T47D (cell line): ENCODE measurements around the gene PLCE1.

Experiments used
- DNase-seq, 2 experiments: peaks; one replicate each; pipeline versions ENCODE4 v3.0.0 to v3.0.0-alpha.2; 2011 to 2012; ENCODE audit warnings: low read depth in 1 of 2, low spot score in 1 of 2
- JUND ChIP-seq: IDR thresholded peaks from 2 replicates; pipeline ENCODE4 v1.6.1; 2012; ENCODE audit warnings: low read depth
- in situ Hi-C: cut with HindIII; loops from 2 replicates; pipeline ENCODE4 v1.10.0; 2016; ENCODE audit warnings: low sequenced_read_pairs, low pct_unique_long_range_greater_than_20kb

The PLCE1 gene

DNA sequence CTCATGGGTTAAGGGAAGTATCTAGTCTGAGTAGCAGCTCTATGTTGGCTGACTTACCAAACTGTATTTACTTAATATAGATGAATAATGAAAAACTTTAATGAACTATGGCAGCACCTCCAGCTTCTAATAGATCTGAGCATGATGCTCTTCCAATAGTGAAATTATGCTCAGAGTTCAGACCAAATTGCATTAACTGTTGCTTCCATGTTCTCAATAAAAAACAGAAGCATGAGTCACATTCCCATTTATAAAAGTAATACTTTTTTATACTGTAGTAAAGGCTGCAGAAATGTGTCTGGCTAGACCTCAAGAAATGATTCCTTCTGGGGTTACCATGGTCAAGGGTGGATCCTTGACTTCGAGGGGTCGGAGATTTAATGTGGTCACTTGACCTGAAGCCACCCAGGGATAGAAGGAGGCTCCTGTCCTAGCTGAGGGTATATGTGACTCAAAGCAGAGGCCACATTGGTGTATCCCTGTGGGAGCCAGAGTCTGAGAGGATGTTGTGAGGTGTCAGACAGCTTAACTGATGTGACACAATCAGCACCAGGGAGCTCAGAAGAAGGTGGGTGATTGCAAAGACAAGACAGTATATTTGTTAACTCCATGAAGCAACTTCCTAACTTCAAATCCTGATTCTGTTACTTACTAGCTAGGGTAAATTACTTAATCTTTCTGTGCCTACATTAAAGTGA is 19.8 kb upstream of the PLCE1 start:
- DNase-seq: no peak
- in situ Hi-C loops: no loop called here
- TF ChIP-seq JUND: no peak

DNA sequence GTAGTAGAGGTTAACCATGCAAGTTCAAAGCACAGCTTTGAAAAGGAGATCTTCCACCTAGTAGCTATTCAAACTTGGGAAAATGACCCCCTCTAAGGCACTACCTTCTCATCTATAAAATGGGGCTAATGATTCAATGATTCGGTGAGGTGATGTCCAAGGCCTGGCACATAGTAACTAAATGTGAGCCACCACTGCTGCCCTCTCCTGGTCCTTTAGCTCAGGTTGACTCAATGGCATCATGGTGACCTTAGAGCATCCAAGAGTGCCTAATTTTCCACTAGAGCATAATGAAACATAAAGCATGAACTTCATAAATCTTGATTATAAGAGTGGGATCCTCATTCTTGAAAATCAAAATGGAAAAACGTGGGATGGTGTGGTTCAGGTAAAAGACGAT is 16.3 kb upstream of the PLCE1 start:
- no peak for DNase-seq
- in situ Hi-C loops: no loop called here
- TF ChIP-seq JUND: no peak

GRCh38 chr10:93980486-93980885 is 13.2 kb upstream of the PLCE1 start:
- TF ChIP-seq JUND: no peak
- no peak for DNase-seq
- in situ Hi-C loops: no loop called here

DNA sequence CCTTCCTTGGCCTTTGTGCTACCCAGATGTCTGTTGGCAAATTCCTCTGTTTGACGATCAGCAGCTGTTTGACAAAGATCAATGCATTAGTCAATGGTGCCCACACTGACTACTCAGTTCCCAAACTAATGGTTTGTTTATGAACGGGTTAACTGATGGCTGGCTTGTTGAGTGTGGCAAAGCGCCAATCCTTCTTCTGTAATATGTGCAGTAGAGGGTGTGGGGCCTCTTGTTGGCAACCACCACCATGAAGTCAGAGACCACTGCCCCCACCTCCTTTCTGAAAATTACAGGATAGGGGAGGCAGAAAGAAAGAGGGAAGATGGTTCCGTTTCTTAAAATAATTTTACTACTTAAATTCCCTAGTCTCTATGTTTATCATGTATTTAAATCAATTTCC is 2.6 kb upstream of the PLCE1 start:
- no peak for DNase-seq
- in situ Hi-C loops: no loop called here
- no peak for TF ChIP-seq JUND

DNA sequence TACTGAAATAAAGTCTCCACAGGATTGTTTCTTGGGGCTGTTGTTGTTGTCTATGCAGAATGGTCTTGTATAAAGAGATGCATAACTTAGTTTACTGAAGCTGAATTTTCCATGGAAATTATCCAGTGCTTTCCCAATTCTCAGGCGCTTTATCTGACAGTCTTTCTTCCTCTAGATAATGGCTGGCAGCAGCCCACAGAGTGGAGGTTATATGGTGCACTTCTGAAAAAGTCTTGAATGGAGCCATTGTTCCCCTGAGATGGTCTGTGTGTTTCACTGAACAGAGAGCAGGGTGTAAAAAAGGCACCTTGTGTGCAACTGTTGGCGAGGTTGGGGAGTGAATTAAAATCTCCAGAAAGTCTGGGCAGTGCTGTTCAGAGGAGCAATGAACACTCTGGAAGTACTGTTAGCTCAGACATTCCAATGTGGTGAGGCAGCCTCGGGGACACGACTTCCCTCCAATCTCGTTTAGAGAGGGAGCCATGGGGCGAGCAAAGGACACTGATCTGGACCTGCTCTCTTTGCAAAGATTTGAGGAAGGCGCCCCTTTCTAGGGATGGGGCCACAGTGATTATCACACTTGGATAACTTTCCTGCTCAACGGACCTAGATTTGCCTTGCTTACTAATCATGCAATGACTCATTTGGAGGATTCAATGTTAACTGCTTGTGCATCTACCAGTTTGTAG is 2.0 kb upstream of the PLCE1 start:
- peak; percentile 78 to 94 for DNase-seq
- in situ Hi-C loops: no loop called here
- peak; percentile 73 for TF ChIP-seq JUND

- TF ChIP-seq JUND: no peak
- no peak for DNase-seq
- in situ Hi-C loops: no loop called here
These were observed 1.2 kb upstream of the PLCE1 start for GRCh38 chr10:93992400-93993030.

- in situ Hi-C loops: no loop called here
- DNase-seq: no peak
- TF ChIP-seq JUND: no peak
These were observed 333 bp upstream of the PLCE1 start for GRCh38 chr10:93993414-93993781.

DNA sequence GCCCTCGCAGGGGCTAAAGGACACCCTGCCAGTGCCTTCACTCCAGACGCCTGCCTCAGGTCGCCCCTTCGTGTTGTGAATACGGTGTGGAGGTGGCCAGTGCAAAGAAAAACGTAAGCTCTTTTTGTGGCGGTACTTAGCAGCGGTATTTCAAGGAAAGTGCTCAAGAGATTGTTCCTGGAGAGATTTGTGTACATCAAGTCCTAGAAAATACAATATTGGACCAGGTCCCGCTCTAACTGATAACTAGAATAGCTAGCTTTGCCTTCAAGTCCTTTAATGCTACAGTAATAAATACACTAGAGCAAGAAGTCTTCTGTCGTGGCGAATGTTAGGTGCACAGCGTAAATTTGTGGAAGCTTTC is 689 bp downstream of the PLCE1 start:
- in situ Hi-C loops: no loop called here
- TF ChIP-seq JUND: no peak
- DNase-seq: no peak

DNA sequence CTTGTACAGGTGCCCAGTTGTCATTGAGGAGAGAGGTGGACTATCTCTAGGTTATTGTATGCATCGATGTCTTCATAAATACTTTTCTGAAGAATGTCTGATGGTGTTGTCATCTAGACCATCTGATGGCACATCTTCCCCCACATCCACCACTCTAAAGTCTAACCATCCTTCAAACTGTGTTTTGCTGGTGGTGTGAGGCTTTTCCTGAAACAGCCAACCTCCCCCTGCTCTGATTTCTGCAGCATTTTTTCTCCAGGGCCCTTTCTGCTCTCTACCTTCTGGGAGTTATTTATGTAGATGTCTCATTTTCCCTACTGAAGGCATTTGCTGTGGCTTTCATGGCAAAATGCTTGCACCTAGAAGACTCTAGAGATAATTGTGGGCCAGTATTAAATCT is 1.5 kb downstream of the PLCE1 start:
- no peak for TF ChIP-seq JUND
- peak; percentile 31 to 90 for DNase-seq
- in situ Hi-C loops: no loop called here

DNA sequence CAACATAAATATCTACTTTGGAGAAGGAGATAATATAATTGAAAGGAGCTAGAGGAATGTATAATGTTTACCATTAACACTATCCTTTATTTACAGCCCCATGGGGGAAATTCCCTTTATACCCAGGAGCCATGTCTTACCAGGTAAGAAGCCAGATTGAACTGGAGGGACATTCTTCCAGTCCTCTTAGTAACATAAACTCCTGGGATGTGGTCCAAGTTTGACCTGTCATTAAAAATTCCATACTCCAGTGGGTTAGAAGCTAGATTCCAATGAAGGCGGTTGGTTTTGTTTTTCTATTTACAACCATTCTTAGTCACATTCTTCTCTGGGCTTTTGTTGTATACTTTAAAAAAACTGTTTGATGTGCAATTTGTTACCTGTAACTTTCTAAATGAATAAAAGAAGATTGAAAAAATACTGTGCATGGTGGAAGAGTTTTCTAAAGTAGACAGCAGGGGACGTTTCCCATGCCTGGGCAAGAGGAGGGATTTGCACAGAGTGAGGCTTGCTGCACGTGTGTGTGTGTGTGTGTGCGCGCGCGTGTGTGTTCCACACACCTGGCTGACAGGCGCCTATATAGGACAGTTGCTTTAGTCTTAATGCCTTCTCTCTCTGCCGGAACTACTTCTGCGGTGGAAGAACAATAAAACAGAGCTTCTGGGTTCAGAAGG is 2.0 kb downstream of the PLCE1 start:
- in situ Hi-C loops: no loop called here
- peak; percentile 92 for TF ChIP-seq JUND
- peak; percentile 81 to 98 for DNase-seq

- DNase-seq: no peak
- no peak for TF ChIP-seq JUND
- in situ Hi-C loops: no loop called here
These were observed 2.8 kb downstream of the PLCE1 start for GRCh38 chr10:93996551-93996950.

DNA sequence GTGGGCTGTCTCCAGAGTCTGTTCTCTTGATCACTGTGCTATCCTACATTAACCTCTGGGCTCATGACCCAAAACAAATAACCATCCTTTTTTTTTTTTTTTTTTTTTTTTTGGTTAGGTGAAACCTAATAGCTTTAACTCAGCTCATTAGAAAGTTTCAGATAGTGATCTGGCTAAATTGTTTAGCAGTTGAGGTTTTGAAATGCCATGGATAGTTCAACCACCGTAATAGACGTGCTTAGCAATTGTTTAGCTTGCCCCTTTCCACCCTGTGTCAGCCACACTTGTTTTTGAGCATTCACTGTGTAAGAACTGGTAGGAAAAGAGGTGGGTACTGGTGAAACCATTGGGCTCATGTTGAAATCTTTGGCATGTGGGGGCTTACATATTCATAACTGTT is 3.8 kb downstream of the PLCE1 start:
- in situ Hi-C loops: no loop called here
- TF ChIP-seq JUND: no peak
- DNase-seq: peak in 1 of 2 experiments; percentile 65

DNA sequence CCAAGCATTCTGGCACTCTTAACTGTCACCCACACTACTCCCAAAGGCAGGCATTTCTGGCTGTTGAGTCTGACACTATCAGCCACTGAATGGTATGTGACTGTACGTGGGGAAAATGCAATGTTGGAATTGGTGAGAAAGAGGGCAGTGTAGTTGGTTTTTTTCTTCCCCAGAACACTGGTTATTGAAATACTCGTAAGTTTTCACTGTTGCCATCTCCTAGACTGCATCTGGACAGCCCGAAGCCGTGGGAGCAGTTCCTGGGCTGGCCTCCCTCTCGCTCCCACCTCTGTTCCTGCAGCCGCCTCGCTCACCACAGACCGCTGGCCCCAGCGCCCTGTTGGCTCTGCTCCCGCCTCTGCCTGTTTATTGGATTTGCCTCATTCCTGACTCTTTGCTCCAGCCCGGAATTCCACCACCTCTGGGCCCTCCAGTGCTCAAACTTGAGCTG is 5.7 kb downstream of the PLCE1 start:
- DNase-seq: peak in 1 of 2 experiments; percentile 82
- no peak for TF ChIP-seq JUND
- in situ Hi-C loops: no loop called here
